ENCODE data around the gene RAMP1.

- TF ChIP-seq POLR2AphosphoS5 (IDR thresholded peaks at IDR 0.05): no peak
- TF ChIP-seq CTCF (IDR thresholded peaks at IDR 0.05): no peak
- TF ChIP-seq POLR2A (IDR thresholded peaks at IDR 0.05): no peak
- TF ChIP-seq EP300 (IDR thresholded peaks at IDR 0.05): no peak
Observed at GRCh38 chr2:237862528-237862895, 3.1 kb downstream of the RAMP1 start.

All from suprapubic skin (tissue), 4 donors.